CD1c-positive myeloid dendritic cell (primary cell): ENCODE measurements around the gene EIF4H.
"Not testable (repeated sequence)": the region's sequence is repeated elsewhere in the genome, so short reads cannot be mapped to it uniquely, and the experiment has no call there.

Source experiments
- DNase-seq: peaks from one replicate; pipeline ENCODE4 v3.0.0-alpha.2; 2016; ENCODE audit errors: extremely low spot score

The EIF4H gene

DNA sequence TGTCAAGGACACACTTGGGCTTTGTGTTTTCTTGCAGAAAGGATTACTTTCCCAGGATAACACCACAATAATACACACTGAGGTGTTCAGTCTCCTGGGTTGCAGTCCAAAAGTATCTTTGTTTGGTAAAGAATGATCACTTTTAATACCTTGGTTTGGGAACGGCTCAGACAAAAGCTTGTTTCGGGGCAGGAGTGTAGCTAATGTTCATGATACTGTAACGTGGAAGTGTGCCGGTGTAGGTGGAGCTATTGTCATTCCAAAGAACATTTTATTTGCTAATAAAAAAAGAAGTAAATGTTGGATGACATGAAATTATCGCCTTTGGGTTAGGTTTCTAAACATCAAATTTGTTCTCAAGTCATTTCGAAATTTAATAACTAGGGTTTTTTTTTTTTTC, 1.2 kb downstream of the EIF4H start:
- no peak for DNase-seq

DNA sequence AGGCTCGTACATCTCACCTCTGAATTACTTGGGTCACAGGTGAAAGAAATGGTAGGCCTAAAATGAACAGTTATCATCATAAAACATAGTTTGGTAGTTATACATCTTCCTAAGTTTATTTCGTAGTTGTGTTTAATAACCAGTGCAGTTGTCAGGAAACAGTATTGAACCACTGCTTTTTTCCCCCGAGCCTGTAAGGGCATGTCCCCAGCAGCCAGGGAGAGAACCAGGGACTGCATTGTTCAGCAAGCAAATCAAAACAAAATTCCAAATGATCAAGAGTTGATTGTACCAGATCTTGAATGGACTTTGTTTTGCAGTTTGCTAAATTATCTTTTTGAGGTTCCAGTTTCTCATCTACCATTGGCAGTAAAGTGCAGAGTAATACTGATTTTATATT, 2.4 kb downstream of the EIF4H start:
- DNase-seq: no peak

DNA sequence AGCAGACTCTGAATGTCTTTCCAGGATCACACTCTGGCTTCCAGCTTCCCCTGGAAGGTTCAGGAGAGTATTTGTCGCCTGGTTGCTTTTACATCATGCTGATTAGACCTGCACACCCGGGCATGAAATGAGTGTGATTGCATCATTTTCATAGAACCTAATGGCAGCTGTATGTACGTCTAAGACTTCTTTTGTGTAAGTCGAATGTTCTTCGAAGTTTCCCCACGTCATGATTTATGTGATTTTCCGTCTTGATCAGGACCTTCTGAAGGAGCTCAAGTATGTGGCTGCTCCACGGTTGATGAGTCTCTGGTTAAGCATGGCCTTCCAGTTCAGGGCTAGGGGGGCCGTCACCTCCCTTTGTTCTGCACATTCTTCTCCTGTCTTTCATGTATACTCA, 4.5 kb downstream of the EIF4H start:
- no peak for DNase-seq

DNA sequence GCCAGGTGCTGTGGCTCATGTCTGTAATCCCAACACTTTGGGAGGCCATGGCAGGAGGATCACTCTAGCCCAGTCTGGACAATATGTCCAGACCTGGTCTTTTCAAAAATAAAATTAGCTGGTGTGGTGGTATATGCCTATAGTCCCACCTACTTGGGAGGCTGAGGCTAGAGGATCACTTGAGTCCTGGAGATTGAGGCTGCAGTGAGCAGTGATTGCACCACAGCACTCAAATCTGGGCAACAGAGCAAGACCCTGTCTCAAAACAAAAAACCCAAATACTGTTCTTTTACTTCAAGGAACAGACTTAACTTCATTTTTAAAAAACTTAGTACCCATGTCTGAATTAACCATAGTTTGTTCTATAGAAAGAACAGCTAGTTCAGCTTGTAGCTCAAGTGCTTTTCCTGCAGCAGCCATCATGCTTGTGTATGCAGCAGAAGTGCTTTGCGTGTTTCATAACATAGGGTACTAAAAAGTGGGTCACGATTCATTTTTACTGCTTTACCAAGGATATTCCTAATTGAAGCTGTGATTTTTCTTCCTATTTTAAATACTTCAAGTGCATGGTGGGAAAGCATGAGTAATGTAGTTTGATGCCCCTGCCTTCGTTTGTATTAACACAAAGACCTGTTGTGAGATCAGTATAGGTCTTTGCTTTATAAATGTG, 5.9 kb downstream of the EIF4H start:
- DNase-seq: no peak

DNA sequence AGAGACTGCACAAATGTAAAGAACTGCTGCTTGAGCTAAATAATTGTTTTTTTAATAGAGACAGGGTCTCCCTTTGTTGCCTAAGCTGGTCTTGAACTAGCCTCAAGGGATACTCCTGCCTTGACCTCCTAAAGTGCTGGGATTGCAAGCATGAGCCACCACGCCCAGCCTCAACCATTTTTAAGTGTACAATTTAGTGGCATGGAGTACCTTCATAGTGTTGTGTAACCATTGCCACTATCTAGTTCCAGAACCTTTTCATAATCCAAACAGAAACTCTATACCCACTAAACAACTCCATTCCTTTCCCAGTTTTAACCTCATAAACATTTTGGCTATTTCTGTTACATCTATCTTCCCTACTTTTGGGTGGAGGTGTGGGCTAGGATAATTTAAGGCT, 6.7 kb downstream of the EIF4H start:
- no peak for DNase-seq

DNA sequence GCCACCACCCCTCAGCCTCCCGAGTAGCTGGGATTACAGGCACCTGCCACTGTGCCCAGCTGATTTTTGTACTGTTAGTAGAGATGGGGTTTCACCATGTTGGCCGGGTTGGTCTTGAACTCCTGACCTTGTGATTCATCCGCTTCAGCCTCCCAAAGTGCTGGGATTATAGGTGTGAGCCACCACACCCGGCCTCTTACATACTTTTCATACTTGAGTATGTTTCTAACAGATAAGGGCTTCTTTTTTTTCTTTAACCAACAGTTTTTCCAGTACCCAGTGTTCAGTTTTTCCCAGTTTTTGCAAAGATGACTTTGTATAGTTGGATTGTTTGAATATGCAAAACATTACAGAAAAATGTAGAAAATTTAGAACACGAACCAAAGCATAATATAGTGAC, 7.7 kb downstream of the EIF4H start:
- no peak for DNase-seq

DNA sequence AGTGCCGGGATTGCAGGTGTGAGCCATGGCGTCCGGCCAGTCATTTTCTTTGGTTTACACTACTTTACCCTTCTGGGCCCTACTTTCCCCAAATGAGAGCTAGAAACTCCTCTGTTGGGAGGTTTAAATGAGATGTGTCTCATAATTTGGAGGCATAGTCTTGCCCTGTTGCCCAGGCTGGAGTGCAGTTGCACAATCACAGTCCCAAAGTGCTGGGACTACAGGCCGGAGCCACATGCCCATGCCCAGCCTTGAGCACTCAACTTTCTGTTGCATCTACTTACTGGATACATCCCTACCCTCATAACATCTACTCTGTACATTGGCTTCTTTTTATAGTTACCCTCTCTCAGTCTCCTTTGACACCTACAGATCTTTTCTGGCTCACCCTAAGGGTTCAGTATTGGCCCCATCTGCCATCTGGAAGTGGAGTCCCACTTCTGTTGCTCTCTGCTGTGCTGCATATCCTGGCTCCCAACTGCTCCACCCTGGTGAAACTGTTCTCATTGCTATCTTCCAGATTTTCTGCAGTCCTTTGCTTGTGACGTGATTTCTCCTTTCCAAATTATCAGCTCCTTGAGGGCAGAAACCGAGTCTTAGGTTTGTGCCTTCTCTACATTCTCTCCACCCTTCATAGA, 8.4 kb downstream of the EIF4H start:
- no peak for DNase-seq

DNA sequence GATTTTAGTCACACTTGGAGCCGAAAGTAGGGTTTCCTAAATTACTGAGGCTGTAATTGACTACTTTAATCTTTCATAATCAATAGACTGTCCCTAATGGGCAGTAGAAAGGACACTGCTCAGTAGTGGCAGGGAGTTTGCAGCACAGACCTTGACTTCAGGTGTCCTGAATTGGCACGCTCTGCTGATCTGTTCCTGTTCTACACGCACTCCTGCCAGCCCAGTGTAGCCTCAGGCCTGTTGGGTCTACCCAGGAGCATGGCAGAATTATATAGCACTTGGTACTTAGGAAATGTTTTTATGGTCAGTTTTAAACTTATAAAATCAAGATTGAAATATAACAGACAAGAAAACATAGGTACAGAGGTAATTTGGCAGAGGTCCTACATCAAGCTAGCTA, 9.0 kb downstream of the EIF4H start:
- no peak for DNase-seq

DNA sequence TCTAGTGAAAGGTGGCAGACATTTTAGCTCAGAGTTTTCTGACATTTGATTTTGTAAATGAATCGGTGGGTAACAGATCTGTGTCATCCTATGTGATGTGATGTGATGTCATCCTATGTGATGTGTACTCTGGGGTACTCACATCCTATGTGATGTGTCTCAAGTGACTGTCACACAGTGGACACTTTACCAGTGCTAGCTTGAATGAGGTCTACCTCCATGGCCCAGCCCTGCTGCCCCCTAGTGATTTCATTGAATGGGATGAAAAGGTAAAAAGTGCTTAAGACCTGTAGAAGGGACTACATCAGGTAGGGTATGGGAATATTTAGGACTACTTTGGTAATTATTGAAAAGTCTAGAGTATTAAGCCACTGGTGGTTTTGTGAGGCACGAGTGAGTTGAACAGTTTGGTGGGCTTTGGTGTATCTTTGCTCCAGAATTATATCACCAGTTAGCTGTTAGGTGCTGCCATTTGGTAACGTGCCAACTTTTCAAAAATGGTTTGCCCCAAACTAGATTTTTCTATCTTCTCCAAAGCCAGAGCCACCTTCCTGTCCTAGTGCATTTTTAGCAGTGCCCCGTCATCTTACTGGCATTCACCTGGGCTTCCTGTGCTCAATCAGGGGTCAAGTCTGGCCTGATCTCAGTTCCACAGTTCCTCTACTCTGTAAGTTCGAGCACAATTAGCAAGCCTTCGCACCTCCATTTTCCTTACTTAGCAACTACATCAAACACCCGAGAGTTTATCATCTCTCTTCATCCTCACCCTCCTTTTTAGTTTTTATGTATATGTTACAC, 9.7 kb downstream of the EIF4H start:
- no peak for DNase-seq

DNA sequence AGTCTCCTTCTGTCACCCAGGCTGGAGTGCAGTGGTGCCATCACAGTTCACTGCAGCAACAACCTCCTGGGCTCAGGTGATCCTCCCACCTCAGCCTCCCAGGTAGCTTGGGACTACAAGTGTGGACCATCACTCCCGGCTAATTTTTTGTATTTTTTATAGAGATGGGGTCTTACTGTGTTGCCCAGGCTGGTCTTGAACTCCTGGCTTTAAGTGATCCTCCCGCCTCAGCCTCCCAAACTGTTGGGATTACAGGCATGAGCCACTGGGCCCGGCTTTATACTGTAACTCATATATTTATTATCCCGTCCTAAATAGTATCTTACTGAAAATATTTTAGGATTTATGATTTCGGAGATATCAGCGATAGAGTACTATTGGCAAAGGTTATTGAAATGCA, 10.9 kb downstream of the EIF4H start:
- DNase-seq: no peak

DNA sequence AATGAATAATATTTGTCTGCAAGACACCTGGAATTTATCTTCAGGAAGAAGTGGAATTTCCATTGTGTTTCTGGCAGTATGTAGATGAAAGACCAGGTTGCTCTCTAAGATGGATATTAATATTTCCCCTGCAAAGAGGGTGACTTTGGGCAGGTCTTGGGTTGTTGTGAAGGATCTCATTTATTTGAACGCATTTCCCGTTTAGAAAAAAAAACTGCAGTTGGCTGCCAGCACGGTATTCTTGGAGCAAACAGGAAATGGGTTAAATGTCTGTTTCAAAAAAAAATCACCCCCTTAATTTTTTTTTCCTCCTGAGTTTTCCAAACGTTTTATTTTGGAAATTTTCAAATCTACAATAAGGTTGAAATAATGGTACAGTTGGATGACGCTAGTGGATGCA, 11.5 kb downstream of the EIF4H start:
- no peak for DNase-seq

DNA sequence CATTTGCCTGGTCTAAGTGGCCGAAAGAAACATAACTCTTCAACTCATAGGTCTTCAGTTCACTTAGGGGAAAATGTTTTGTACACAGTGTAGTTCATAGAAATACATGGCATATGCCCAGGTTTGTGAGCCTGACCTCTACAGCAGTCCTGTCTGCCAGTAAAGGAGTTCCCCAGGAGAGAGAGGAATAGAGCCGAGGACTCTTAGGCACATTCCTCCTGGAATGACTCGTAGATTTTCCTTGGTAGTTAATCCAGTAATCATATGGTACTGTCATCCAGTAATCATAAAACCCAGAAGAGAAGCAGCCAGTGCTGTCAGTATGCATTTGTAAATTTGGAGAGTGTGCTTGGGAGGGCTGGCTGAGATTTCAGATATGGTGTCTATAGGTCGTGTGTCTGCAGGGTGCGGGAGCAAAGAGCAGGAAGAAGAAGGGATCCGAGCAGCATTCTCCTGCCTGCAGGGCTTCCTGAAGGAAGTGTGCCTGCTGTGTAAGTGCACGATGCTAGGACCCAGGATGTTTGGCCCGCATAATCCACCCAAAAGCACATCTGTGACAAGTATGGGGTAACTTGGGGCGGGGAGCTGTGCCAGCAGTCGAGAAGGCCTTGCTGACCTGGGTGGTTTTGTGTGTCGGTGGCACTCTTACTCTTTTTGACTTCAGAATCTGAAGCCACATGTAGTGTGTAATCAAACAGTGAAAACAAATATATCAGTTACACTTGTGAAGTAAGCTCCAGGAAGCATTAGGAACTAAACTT, 13.9 kb downstream of the EIF4H start:
- no peak for DNase-seq

DNA sequence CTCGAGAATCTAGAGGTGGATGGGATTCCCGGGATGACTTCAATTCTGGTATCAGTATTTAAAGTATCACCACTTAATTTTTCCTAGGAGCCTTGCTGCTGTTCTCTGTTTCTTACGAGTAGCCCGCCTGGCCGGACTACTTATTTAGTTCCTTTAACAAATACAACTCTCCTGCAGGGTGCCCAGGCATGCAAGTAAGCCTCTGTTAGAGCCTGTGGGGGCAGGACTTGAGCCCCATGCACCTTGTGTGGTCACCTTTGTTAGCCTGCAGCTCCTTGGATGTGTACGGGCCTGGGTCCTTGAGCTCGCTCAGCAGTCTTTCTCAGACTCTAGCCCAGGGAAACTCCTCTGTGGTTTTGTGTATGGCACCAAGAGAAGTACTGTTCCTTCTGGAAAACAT, 16.1 kb downstream of the EIF4H start:
- DNase-seq: no peak

DNA sequence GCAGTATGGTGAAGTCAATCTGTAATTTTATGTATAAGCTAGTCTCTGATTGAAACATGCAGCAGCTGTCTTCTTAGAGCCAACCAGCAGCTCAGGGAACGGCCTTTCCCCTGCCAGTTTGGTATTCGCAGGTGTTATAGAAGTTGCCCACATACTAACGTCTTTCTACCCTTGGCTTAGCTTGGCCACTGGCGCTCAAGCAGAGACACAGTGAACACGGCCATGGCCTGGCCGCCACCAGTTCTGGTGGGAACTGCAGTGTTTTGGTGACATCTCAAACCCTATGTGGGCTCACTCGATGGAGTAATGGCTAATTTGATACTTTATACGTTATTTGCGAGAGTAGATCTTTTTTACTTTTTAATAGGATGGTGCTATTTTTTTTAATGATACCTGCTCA, 17.1 kb downstream of the EIF4H start:
- no peak for DNase-seq

DNA sequence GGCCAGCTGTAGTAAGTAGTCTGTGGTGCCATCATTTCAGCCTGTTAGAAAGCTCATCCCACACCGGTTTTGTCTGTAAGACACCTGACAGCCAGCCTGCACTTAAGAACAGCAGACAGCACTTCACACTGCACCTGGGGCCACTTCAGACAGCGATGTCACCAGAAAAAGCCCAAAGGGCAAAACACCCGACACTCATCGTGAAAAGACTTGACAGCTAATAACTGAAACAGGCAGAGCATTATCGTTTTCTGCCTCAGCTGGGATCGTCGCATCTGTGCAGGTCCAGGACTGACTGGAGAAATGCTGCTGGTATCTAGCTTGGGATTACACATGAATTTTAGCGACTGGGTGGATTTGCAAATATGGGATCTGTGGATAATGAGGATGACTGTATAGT, 18.9 kb downstream of the EIF4H start:
- DNase-seq: no peak

DNA sequence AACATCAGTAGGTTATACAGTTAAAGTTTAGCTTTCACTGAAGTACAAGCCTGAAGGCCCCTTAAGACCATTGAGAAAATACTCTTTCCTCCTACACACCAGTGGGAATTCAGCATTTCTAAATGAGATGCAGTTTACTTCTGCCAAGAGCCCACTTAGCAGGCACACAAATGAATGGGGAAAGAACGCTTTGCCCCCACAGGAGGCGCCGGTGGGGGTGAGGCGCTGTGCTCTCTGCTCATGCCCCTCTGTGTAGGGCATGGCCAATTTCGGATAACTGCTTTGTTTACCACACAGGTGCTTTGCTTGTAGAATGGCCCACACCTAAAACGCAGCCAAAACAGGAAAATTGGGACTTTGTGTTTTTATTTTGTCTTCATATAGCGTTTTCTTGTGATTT, 19.8 kb downstream of the EIF4H start:
- no peak for DNase-seq

DNA sequence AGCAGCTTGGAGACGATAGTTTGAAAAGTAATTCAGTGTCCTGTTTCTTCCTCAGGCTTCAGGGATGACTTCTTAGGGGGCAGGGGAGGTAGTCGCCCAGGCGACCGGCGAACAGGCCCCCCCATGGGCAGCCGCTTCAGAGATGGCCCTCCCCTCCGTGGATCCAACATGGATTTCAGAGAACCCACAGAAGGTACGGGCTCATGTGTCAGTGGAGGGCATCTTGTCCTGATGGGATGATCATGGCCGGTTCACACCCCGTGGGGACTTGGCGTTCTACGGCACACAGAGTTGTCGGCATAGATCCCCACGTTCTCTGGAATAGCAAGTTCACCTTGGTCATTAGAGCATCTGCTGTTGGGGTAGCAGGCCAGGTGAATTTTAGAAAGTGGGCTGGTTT, 20.5 kb downstream of the EIF4H start:
- no peak for DNase-seq

DNA sequence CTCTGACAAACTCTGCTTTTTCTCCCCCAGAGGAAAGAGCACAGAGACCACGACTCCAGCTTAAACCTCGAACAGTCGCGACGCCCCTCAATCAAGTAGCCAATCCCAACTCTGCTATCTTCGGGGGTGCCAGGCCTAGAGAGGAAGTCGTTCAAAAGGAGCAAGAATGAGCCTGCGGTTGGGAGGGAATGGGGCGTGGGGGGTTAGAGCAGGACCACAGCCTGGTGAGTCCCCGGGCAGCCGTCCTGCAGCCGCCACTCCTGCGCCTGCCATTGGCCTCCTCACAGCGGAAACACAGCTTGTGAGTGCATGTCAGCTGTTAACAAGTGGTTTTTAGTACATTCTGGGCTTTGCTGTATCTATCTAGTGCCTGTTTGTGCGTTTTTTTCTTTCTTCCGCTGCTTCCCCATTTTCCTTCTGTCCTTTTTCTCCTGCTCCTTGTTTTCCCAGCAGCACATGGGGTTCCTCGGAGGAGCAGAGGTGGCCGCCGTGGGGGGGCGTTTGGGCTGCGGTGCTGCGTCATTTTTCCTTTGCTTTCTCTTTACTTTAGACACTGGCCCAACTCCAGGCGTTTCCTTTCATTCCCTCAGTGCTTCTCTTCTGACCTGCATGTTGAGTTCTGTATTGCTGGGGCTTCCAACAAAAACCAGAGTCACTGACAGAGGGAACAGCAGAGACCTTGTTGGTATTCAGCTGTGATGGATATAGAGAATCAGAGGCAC, 21.1 kb downstream of the EIF4H start:
- DNase-seq: not testable (repeated sequence)

DNA sequence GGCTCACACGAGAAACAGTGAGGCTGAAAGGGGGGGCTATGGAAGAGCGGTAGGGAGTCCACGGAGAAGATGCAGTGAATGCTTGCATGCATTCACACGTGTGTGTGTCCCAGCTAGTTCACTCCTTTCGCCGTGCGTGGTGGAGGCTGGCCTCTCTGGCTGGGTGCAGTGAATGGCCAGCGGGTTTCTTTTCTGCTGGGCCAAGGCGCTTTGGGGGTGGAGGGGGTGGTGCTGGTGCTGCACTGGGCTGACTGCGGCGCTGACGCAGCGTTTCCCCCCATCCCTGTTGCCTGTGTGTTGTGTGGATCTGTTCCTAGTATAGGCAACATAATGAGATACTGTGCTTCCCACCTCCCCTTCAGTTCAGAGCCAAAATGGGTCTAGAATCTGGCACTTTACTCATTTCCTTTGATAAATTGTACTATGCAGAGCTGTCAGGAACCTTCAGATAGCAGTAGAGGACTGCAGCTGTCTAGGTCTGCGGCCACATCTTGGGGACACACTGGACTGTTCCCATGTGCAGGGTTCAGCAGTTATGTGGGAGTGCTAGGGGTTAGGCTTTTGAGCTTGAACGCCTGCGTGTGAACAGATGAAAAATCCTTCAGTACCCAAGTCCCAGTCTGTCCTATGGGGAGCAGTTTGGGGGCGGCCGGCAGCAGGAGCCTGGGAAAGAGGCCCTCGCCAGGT, 22.0 kb downstream of the EIF4H start:
- DNase-seq: not testable (repeated sequence)

DNA sequence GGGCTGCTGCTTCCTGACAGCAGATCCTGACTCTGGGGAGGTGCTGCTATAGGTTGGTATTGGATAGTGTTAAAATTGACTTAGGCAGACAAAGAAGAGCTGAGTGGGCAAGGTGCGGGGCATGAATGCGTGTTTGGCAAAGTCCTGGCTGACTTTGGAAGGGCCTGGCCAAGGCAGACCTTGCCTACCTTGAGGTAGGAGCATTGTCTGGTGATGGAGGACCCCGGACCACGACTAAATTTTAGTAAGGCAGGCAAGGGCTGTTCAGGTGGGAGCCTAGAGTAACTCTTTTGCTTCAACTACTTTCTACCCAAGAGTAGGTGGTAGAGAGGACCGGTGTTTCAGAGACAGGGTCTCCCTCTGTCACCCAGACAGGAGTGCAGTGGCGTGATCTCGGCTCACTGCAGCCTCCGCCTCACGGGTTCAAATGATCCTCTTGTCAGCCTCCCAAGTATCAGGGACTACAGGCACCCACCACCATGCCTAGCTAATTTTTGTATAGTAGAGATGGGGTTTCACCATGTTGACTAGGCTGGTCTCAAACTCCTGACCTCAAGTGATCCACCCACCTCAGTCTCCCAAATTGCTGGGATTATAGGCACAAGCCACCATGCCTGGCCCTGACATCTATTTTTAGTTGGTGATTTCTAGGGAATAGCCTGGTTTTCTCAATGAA, 23.4 kb downstream of the EIF4H start:
- DNase-seq: no peak
